ENCODE data around the gene FAM180B.
"Not testable (repeated sequence)": the region's sequence is repeated elsewhere in the genome, so short reads cannot be mapped to it uniquely, and the experiment has no call there.

Gene FAM180B

DNA sequence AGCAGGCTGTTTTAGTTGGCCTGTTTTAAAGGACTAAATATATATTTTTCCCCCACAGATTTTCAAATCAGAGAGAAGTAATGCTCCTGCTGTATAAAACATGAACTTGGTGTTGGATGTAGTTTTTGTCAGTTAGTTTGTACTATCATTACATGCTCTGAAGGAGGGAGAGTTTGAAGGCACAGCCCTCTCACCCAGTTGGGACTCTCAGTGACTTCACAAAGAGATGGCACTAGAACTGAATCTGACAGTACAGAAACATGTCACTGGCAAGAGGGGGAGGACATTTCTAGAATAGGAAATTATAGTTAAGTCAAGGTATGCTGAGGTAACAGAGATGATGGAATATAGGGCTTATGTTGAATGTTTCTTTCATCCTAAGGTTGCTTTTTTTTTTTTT, 28.8 kb downstream of the FAM180B start:
- H3K4me3 ChIP-seq (ENCODE audit: low read depth in 1 of 2, low read length in 2 of 2): no peak overlapping the region
- no peak overlapping the region for H3K9ac ChIP-seq (ENCODE audit: low read depth in 1 of 2, low read length in 2 of 2)
- peaks cover 12 to 19% of the 10 kb centered on the region in 2 donors for H3K36me3 ChIP-seq (ENCODE audit: control insufficient read depth in 1 of 2, insufficient read depth in 2 of 2, low read length in 2 of 2)
- no peaks in the 10 kb centered on the region for H3K27me3 ChIP-seq (ENCODE audit: control insufficient read depth in 1 of 2, insufficient read depth in 2 of 2, low read length in 2 of 2)
- H3K9me3 ChIP-seq (ENCODE audit: control insufficient read depth in 1 of 2, low read length in 2 of 2): no peaks in the 10 kb centered on the region
- no peaks in the 10 kb centered on the region for H3K4me1 ChIP-seq (ENCODE audit: control insufficient read depth in 1 of 2, insufficient read depth in 2 of 2, low read length in 2 of 2)
- H3K27ac ChIP-seq (ENCODE audit: low read depth, low read length): no peak overlapping the region

DNA sequence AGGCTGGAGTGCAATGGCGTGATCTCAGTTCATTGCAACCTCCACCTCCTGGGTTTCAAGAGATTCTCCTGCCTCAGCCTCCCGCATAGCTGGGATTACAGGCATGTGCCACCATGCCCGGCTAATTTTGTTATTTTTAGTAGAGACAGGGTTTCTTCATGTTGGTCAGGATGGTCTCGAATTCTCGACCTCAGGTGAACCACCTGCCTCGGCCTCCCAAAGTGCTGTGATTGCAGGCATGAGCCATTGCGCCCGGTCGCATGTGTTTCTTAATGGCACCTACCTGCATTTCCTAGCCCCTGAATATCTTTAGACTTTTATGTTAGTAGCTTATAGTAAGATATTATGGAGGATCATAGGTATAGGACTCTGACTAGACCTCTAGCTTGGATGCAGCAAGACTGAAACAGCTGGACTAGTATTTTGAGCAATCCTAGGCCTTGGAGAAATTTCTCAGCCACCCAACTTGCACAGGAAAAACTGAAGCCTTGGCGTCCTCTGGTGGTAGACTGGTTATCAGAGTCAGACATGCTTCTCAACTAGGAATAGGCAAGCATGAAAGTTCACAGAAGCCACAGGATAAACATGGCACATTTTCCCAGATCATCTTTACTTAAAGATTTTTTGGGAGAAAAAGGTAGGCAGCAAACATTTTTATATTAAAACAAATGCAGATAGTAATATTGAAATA, 30.4 kb downstream of the FAM180B start:
- Histone ChIP-seq H3K27ac (ENCODE audit: low read depth, low read length) (no peak overlapping the region), H3K4me3 (ENCODE audit: low read depth in 1 of 2, low read length in 2 of 2) (no peak overlapping the region), H3K9ac (ENCODE audit: low read depth in 1 of 2, low read length in 2 of 2) (no peak overlapping the region), H3K9me3 (ENCODE audit: control insufficient read depth in 1 of 2, low read length in 2 of 2) (no peaks in the 10 kb centered on the region), H3K36me3 (ENCODE audit: control insufficient read depth in 1 of 2, insufficient read depth in 2 of 2, low read length in 2 of 2) (peaks cover 14 to 35% of the 10 kb centered on the region in 2 donors), H3K4me1 (ENCODE audit: control insufficient read depth in 1 of 2, insufficient read depth in 2 of 2, low read length in 2 of 2) (no peaks in the 10 kb centered on the region), H3K27me3 (ENCODE audit: control insufficient read depth in 1 of 2, insufficient read depth in 2 of 2, low read length in 2 of 2) (no peaks in the 10 kb centered on the region)

DNA sequence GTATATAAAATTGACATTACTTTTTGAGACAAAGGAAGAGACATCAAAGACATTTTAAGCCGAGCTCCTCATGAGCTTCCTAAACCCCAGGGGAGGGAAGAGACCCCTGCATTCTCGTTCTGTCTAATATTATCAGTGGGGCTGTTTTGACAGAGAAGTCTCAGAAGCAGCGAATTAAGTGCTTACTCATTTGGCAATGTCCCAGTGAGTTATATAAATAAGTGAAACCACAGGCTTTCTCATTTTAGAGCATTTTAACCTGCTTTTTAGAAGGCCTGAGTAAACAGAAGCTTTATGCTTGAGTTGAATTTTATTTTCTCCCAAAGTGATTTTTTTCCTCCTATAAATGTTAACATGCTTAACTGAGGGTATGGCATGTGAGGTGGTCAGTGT, 30.9 kb downstream of the FAM180B start:
- Histone ChIP-seq H3K4me1 (ENCODE audit: control insufficient read depth in 1 of 2, insufficient read depth in 2 of 2, low read length in 2 of 2) (no peaks in the 10 kb centered on the region), H3K27me3 (ENCODE audit: control insufficient read depth in 1 of 2, insufficient read depth in 2 of 2, low read length in 2 of 2) (no peaks in the 10 kb centered on the region), H3K36me3 (ENCODE audit: control insufficient read depth in 1 of 2, insufficient read depth in 2 of 2, low read length in 2 of 2) (peaks cover 19 to 41% of the 10 kb centered on the region in 2 donors), H3K9ac (ENCODE audit: low read depth in 1 of 2, low read length in 2 of 2) (no peak overlapping the region), H3K4me3 (ENCODE audit: low read depth in 1 of 2, low read length in 2 of 2) (no peak overlapping the region), H3K27ac (ENCODE audit: low read depth, low read length) (no peak overlapping the region), H3K9me3 (ENCODE audit: control insufficient read depth in 1 of 2, low read length in 2 of 2) (no peaks in the 10 kb centered on the region)

- H3K36me3 ChIP-seq (ENCODE audit: control insufficient read depth in 1 of 2, insufficient read depth in 2 of 2, low read length in 2 of 2): peaks cover 19 to 70% of the 10 kb centered on the region in 2 donors
- H3K4me1 ChIP-seq (ENCODE audit: control insufficient read depth in 1 of 2, insufficient read depth in 2 of 2, low read length in 2 of 2): no peaks in the 10 kb centered on the region
- no peak overlapping the region for H3K27ac ChIP-seq (ENCODE audit: low read depth, low read length)
- no peak overlapping the region for H3K9ac ChIP-seq (ENCODE audit: low read depth in 1 of 2, low read length in 2 of 2)
- H3K9me3 ChIP-seq (ENCODE audit: control insufficient read depth in 1 of 2, low read length in 2 of 2): no peaks in the 10 kb centered on the region
- no peaks in the 10 kb centered on the region for H3K27me3 ChIP-seq (ENCODE audit: control insufficient read depth in 1 of 2, insufficient read depth in 2 of 2, low read length in 2 of 2)
- no peak overlapping the region for H3K4me3 ChIP-seq (ENCODE audit: low read depth in 1 of 2, low read length in 2 of 2)
These were observed 34.4 kb downstream of the FAM180B start for GRCh38 chr11:47620836-47621378.

GRCh38 chr11:47626234-47626633, 39.8 kb downstream of the FAM180B start:
- Histone ChIP-seq H3K4me3 (ENCODE audit: low read depth in 1 of 2, low read length in 2 of 2) (no peak overlapping the region), H3K9ac (ENCODE audit: low read depth in 1 of 2, low read length in 2 of 2) (no peak overlapping the region)

GRCh38 chr11:47628026-47628425, 41.5 kb downstream of the FAM180B start:
- Histone ChIP-seq H3K36me3 (ENCODE audit: control insufficient read depth in 1 of 2, insufficient read depth in 2 of 2, low read length in 2 of 2) (peaks cover 31 to 77% of the 10 kb centered on the region in 2 donors), H3K27me3 (ENCODE audit: control insufficient read depth in 1 of 2, insufficient read depth in 2 of 2, low read length in 2 of 2) (no peaks in the 10 kb centered on the region), H3K9me3 (ENCODE audit: control insufficient read depth in 1 of 2, low read length in 2 of 2) (no peaks in the 10 kb centered on the region), H3K27ac (ENCODE audit: low read depth, low read length) (no peak overlapping the region), H3K4me1 (ENCODE audit: control insufficient read depth in 1 of 2, insufficient read depth in 2 of 2, low read length in 2 of 2) (no peaks in the 10 kb centered on the region), H3K4me3 (ENCODE audit: low read depth in 1 of 2, low read length in 2 of 2) (no peak overlapping the region), H3K9ac (ENCODE audit: low read depth in 1 of 2, low read length in 2 of 2) (no peak overlapping the region)

More at GRCh38 chr11:47626234-47626633, 39.8 kb downstream of the FAM180B start:
- no peaks in the 10 kb centered on the region for H3K4me1 ChIP-seq (ENCODE audit: control insufficient read depth in 1 of 2, insufficient read depth in 2 of 2, low read length in 2 of 2)
- H3K36me3 ChIP-seq (ENCODE audit: control insufficient read depth in 1 of 2, insufficient read depth in 2 of 2, low read length in 2 of 2): peaks cover 35 to 90% of the 10 kb centered on the region in 2 donors
- no peak overlapping the region for H3K27ac ChIP-seq (ENCODE audit: low read depth, low read length)
- no peaks in the 10 kb centered on the region for H3K27me3 ChIP-seq (ENCODE audit: control insufficient read depth in 1 of 2, insufficient read depth in 2 of 2, low read length in 2 of 2)
- no peaks in the 10 kb centered on the region for H3K9me3 ChIP-seq (ENCODE audit: control insufficient read depth in 1 of 2, low read length in 2 of 2)

GRCh38 chr11:47631473-47631872, 45.0 kb downstream of the FAM180B start:
- Histone ChIP-seq H3K4me1 (ENCODE audit: control insufficient read depth in 1 of 2, insufficient read depth in 2 of 2, low read length in 2 of 2) (no peaks in the 10 kb centered on the region), H3K27ac (ENCODE audit: low read depth, low read length) (no peak overlapping the region), H3K27me3 (ENCODE audit: control insufficient read depth in 1 of 2, insufficient read depth in 2 of 2, low read length in 2 of 2) (no peaks in the 10 kb centered on the region), H3K4me3 (ENCODE audit: low read depth in 1 of 2, low read length in 2 of 2) (no peak overlapping the region), H3K9ac (ENCODE audit: low read depth in 1 of 2, low read length in 2 of 2) (no peak overlapping the region), H3K36me3 (ENCODE audit: control insufficient read depth in 1 of 2, insufficient read depth in 2 of 2, low read length in 2 of 2) (peaks cover 41 to 74% of the 10 kb centered on the region in 2 donors), H3K9me3 (ENCODE audit: control insufficient read depth in 1 of 2, low read length in 2 of 2) (no peaks in the 10 kb centered on the region)

DNA sequence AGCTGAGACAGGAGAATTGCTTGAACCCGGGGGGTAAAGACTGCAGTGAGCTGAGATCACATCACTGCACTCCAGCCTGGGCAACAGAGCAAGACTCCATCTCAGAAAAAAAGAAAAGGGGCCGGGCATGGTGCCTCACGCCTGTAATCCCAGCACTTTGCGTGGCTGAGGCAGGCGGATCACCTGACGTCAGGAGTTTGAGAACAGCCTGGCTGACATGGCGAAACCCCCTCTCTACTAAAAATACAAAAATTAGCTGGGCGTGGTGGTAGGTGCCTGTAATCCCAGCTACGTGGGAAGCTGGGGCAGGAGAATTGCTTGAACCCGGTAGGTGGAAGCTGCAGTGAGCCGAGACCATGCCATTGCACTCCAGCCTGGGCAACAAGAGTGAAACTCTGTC, 49.9 kb downstream of the FAM180B start:
- H3K27me3 ChIP-seq (ENCODE audit: control insufficient read depth in 1 of 2, insufficient read depth in 2 of 2, low read length in 2 of 2); H3K4me3 ChIP-seq (ENCODE audit: low read depth in 1 of 2, low read length in 2 of 2); H3K9ac ChIP-seq (ENCODE audit: low read depth in 1 of 2, low read length in 2 of 2); H3K27ac ChIP-seq (ENCODE audit: low read depth, low read length); H3K9me3 ChIP-seq (ENCODE audit: control insufficient read depth in 1 of 2, low read length in 2 of 2): not testable (repeated sequence)
- Histone ChIP-seq H3K4me1 (ENCODE audit: control insufficient read depth in 1 of 2, insufficient read depth in 2 of 2, low read length in 2 of 2) (peaks cover 6 to 15% of the 10 kb centered on the region in 2 donors), H3K36me3 (ENCODE audit: control insufficient read depth in 1 of 2, insufficient read depth in 2 of 2, low read length in 2 of 2) (peaks cover 28 to 45% of the 10 kb centered on the region in 2 donors)

All from duodenal mucosa (tissue), 2 donors.